GM18499 (cell line): ENCODE results near the gene GRM4.

Source experiments
- ATAC-seq: cut with Tn5 transposase; IDR thresholded peaks from one replicate; pipeline ENCODE4 v1.9.1; 2021; ENCODE audit warnings: moderate number of reproducible peaks; ENCODE audit not compliant: insufficient read depth, unreplicated experiment

The GRM4 gene

DNA sequence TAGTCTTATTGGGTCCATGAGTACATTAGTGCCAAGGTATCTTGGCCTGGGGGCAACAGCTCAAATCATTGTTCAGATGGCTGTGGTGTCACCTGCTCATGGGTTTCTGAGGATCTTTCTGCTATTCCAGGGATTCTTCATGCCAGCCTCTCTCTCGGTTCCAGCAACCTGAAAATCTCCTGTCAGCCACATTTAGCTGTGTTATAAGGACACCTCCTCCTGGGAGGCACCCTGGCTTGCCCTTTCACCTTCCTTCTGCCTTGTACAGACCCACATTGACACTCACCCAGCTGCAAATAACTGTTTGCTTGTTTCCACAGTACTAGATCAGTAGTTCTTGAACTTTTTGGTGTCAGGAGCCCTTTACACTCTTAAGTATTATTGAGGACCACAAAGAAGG lies 159.9 kb downstream of the GRM4 start:
- no peak for ATAC-seq

DNA sequence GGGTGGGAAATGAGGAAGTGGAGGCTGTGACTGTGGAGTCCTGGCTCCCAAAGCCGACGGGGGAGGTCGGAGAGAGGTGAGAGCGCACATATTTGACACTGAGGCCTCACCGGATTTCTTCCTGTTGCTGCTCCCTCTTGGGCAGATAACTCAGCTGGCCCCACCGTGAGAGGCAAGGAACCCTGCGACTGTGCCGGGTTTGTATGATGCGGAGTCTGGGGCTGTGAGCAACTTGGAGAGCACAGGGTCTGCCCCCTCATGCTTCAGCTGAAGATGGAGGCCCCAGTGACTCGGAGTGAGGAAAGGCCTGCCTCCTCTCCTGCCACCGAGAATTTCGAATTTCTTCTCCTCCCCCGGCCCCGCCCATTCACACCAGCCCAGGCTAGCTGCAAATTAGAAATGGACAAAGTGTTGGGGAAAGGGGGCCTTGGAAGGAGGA lies 160.6 kb downstream of the GRM4 start:
- no peak for ATAC-seq

DNA sequence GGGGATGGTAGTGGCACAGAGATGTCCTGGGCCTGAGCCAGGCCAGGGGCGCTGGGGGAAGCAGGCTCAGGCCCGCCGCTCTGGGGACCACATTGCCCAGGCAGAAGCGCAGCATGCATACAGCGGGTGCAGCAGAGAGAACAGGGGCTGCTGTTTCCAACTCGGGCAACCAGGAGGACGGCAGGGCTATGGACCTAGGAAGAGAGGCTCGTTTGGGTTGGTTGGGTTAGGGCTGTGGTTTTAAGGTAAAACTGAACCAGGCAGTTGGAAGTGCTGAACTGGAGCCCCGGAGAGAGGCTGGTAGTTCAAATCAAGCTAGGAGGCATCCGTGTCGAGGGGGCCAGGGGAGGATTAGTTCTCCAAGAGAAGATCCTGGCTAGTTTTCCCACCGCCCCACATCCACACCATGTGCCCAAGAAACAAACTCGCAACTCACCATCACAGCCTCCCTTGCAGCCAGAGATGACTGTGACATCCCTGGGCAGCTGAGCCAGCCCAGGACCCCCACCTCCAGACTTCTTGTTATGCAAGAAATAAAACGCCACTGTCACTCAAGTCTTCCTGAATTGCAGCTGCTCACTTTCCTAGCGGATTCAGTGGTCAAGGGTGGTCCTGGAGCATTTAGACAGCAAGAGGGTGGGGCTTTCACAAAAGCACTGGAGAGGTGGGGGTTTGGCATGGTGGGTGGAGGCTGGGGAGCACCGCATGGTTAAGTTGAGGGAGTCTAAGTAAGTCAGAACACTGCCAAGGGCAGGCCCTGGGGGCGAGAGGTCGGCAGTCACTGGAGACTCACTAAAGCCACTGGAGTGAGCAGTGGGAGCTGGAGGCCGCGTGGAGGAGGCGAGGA lies 161.2 kb downstream of the GRM4 start:
- no peak for ATAC-seq

DNA sequence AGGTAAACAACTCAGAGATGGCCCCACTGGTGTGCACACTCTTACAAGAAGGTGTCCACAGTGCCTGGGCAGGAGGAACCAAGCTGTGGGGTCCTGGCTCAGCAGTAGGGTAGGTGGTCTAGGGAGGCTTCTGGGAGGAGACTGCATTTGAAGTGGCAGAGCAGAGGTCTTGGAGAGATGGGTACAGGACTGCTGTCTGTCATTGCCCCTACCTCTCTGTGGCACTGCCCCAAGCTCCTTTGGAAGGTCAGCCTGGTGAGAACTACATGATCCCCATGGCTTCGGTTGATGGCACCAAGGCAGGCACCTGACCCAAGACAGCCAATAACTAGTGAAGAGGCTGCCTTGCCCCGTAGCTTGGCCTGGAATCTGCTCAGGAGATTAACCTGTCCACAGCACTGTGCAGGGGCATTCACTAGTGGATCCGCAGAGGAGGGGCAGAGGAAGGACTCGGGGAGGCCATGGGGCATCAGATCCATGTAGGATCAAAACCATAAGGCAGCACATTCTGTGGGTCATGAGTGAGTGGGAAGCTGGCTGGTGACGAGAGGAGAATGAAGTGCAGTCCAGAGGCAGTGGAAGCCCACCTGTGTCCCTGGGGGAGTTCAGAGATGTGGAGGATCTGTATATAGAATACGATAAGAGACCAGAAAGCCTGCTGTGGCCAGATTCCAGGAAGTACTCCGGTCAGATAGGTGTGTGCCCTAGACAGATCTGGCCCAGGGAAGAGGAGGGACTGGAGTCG lies 162.0 kb downstream of the GRM4 start:
- ATAC-seq: no peak

DNA sequence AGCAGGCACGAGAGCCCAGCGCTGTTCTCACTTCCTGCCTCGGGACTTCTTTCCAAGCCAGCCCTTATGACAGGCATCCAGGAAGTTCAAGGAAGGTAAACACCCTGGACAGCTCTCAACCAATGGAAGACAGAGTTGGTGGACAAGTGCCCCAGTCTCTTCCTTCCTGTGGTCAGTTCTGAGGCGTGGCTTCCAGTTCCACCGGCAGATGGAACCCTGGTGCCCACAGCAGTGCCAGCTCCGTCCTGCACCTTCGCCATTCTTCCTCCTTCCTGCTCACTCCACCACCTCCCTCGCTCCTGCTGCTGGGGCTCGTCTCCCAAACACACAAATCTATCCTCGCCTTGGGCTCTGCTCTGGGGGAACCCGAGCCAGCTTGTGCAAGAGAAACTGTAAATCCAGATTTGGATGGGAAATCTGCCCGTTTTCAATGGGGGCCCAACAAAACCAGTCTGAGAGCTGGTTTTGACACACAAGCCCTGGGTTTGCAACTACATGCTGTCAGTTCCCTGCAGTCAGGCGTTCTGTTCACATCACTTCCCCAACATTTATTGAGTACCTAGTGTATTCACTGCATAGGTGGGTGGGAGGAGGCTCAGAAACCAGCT lies 162.7 kb downstream of the GRM4 start:
- ATAC-seq: no peak

DNA sequence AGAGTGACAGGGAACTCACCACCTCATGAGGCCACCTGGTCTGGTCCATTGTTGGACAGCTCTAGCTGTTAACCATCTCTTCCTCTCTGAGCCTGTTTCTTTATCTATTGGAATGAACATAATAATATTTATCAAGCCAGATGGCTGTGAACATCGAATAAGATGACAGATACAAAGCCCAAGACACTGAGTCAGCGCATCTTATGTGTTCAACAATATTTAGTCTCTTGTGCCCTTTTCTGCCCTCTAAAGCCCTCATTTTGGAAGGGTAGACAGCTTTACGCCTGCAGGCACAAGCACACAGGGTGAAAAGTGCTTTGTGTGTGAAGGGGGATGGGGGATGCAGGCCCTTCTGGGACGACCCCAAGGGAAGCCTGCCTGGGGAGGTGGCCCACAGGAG lies 164.0 kb downstream of the GRM4 start:
- no peak for ATAC-seq

DNA sequence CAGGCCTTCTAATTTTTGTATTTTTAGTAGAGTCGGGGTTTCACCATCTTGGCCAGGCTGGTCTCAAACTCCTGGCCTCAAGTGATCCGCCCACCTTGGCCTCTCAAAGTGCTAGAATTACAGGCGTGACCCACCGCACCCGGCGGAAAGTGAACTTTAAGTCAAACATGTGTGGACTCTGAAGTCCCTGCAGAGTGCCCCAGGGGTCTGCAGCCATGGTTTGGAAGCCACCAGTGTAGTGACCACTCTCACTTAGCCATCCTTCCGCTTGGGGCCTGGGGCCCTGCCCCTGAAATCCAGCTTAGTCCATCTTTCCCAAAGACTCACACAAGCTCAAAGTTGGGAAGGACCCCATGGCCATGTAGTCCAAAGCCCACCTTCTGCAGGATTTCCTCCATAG lies 164.5 kb downstream of the GRM4 start:
- ATAC-seq: no peak

DNA sequence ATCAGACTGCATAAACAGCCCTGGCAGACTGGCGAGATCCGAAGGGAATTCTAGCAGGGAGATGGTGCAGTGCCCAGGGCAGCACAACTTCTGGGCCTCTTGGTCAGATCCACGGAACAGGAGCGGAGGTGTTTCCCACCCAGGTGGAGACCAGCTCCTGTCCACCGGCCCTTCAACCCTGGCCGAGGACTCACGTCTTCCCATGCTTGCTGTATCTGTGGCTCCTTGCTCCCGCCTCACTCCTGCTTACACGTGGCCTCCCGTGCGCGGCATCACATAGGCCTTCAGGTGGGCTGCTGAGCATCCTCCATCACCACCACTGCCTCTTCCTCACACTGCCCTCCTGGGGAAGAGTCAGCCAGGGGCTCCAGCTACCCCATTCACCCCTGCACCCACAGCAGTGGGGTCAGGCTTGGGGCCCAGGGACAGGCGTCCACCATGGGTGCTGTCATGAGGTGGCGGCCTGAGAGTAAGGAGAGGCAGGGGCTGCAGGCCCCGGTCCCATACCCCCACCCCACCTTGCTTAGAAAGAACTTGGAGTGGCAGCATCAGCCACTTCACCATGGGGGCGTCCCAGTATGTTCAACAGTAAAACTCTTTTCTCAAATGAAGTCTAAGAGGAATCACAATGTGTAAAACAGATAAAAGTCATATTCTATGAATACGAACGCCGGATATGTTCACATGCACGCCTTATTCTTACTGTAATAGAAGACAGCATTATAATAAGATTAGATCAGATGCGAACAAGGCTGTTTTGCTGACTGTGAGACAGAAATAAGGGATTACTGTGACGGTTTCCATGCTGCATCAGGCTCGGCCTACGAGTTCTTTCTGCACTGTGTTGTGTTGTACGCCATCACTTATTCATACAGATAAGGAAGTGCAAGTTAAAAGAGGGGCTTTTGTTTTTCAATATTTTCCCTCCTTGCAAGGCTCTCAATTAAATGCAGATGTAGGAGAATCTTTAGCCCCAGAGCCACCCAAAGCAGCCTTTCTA lies 165.4 kb downstream of the GRM4 start:
- ATAC-seq: no peak

DNA sequence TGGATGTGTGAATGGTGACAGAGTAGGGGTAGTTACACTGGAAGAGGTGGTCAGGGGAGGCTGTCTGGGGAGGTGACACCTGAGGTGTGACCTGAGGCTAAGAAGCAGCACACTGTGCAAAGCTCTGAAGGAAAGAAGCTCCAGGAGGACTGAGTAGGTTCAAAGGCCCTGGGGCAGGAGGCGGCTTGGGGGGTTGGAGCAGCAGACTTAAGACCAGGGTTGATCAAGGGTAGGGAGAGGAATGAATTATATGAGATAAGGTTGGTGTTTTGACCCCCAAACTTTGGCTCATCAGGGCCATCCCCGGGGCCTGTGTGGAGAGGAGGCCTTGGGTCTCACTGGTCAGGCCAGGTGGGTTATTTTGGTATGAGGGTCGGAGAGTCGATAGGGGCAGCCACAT lies 166.1 kb downstream of the GRM4 start:
- ATAC-seq: no peak

DNA sequence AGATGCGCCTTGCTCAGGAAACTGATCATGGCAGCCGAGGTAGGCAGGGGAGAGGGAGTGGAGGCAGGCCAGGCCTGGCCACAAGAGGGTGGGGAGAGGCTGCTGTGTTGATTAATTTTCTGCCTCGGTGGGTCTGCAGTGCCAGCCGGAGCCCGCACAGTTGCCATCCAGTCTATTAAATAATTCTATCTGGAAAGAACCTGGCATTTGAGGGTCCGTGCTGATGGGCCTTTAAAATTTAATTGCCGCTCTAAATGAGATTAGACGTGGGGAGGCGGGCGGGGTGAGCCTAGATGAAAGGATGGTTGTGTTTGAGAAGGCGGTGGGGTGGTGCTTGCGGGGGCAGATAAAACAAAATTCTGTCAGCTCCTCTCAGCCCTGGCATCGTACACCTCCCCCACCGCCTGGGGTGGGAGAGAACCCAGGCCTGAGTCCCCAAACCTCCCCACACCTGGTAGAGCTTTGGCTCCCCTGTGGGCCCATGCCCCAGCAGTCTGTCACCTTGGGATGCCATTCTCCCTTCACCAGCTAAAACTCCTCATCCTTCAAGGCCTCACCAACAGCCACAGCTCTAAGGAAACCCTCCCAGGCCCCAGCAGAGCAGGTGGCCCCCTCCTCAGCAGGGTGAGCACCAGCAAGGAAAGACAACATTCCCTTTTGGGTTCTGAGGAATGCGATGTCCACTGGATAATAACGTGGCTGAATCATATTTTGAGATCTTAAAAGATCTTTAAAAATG lies 167.3 kb downstream of the GRM4 start:
- no peak for ATAC-seq

DNA sequence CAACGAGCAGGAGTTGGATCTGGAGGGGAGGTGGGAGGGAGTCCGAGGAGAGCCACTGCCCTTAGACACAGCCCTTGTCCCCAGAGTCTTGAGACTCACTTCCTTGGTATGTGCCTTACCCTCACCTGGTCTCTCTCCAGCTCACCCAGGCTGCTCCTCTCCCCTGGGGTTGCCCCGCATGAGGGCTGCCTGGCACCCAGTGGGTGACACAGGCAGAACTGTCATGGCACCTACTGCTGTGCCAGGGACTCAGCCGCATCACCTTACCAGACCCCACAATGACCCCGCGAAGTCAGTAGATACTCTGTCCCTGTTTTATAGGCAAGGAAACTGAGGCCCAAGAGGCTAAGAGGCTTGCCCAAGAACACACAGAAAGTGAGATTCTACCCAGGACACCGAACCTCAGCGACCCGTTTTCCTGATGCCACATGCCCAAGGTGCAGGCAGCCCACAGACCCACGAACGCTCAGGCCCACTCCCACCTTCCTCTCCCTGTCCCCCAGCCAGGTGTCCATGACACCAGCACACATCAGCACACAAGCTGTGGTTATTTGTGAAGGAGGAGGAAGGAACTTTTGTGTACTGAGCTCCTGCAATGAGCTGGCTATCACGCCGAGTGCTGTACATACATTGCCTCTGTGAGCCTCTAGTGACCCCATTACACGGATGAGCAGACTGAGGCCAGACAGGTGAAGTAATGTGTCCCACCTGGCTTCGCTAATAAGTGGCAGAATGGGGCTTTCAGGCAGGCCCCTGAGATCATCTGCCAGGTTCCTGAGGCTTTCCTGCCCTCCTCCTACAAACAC lies 168.1 kb downstream of the GRM4 start:
- no peak for ATAC-seq

DNA sequence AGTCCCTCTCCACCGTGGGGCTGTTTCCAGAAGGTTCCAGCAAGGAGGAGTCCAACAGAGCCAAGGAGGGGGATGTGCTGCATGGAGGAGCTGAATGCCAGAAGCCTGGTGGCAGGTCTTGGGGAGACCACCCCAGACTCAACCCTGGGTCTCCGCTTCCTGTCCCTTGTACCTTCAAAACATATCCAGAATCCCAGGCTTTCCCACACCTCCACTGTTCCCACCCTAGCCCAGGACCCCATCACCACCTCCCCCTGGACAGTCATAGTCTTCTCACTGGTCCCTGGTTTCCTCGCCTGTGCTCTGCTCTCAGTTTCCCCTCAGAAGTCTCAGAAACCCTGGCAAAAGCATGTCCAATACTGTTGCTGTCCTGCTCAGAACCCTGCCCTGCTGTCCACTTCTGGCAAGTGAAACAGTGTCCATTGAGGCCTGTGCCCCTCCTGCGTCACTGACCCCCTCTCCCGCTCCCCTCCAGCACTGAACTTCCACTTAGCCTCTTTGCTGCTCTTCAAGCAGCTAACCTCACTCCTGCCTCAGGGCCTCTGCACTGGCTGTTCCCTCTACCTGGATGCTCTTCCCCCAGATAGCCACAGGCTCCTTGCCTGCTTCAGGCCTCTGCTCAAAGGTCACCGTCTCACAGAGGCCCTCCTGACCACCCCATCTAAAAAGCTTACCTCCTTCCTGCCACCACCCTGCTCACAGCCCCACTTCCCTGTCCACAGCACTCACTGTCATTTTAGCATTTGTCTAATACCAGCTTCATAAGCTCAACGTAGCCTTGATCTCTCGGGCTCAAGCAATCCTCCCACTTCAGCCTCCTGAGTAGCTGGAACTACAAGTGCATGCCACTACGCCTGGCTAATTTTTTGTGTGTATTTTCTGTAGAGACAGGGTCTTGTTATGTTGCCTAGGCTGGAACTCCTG lies 169.2 kb downstream of the GRM4 start:
- no peak for ATAC-seq

DNA sequence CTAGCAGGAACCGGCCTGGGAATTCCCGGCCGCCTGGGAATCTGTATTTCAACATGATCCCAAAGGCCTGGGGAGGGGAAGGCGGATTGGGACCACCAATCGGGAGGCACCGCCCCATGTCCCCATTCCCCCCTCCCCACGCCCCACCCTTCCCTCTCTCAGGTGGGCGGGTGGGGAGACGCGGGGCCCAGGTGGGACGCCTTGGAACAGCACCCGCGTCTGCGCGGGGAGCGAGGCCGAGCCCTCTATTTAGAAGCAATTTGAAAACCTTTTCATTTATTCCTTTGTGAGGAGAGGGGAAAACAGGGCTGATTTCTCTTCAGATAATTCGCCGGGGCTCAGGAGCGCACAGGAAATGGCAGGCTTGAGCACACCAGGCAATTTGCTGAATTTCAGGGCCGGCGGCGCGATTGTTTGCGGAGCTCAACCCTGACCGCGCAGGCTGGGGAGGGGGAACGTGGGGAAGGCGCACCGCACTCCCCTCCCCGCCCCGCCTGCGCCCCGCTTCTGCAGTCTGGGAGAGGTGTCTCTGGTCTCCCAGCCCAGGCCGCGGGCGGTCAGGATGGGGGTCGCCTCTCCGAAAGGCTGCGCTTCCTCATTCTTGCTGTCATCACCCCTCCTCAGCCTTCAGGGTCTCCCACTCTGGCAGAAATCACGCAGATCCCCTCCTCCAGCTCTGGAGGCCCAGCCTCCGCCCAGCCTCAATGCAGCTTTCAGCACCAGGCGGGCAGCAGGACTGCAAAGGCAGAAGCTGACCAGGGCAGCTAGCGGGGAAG lies 170.0 kb downstream of the GRM4 start:
- ATAC-seq: no peak

DNA sequence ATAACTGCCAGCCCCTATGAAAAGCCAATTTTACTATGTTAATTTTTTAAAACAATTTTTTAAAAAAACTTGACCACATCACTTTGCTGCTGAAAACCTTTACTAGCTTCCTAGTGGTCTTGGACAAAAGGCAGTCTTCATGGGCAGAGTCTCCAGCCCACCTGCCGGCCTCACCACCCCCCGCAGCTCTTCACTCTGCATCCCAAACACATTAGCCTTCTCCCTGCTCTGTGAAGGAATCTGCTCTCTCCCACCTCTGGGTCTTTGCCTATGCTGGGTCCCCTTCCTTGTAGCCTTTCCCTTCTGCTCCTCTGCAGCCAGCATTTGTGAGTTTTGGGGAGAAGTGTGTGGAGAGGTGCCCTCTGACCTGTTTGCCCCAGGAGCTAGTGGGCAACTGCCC lies 171.4 kb downstream of the GRM4 start:
- no peak for ATAC-seq

DNA sequence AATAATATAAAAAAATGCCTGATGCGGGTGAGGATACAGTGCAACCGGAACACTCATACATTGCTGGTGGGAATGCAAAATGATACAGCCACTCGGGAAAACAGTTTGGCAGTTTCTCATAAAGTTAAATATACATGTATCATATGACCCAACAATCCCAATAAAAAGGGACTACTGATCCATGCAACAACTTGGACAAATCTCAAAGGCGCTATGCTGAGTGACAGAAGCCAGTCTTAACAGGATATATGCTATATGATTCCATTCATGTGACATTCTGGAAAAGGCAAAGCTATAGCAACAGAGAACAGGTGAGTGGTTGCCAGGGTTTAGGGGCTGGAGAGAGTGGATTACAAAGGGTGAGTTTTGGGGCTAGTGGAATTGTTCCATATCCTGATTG lies 171.9 kb downstream of the GRM4 start:
- ATAC-seq: no peak

DNA sequence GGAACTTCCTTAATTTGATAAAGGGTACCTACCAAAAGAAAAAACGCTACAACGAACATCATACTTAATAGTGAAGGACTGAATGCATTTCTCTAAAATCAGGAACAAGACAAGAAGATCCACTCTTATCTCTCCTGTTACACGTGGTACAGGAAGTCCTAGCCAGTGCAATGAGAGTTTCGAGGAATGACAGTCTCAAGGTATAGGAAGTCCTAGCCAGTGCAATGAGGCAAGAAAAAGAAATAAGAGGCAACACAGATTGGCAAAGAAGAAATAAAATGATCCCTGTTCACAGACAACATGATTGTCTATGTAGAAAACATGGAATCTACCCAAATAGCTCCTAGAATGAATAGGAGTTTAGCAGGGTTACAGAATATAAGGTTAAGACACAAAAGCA lies 174.3 kb downstream of the GRM4 start:
- ATAC-seq: no peak
